HG02759 (cell line): ENCODE data around the gene AXIN1.
"Not testable (repeated sequence)": the region's sequence is repeated elsewhere in the genome, so short reads cannot be mapped to it uniquely, and the experiment has no call there.

Experiments
- ATAC-seq: cut with Tn5 transposase; IDR thresholded peaks from one replicate; pipeline ENCODE4 v1.9.1; 2021; ENCODE audit warnings: mild to moderate bottlenecking, moderate library complexity; ENCODE audit not compliant: unreplicated experiment

Gene AXIN1

DNA sequence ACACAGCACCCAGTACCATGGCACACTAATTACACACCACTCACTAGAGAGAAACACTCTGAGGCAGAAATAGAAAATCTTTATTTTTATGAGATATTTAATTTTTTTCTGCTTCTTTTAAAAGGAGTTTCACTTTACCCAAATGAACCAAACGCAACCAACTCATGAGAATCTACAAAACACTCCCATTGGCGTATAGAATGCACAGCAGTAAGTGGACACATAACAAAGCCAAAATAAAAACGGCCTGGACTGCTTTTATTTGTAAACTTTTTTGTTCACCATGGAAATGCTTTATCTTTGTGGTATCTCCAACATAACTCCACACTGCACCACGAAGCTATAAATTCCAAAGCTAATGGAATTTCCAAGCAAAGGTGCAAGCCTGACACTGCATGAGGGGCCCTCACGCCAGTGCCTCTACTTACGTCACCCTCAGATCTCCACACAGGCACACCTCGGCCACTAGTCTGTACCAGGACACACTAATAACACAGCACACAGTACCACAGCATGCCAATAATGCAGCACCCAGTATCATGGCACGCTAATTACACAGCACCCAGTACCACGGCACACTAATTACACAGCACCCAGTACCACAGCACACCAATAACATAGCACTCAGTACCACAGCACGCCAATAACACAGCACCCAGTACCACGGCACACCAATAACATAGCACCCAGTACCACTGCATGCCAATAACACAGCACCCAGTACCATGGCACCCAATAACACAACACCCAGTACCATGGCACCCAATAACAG is 17.5 kb downstream of the AXIN1 start:
- not testable (repeated sequence) for ATAC-seq

DNA sequence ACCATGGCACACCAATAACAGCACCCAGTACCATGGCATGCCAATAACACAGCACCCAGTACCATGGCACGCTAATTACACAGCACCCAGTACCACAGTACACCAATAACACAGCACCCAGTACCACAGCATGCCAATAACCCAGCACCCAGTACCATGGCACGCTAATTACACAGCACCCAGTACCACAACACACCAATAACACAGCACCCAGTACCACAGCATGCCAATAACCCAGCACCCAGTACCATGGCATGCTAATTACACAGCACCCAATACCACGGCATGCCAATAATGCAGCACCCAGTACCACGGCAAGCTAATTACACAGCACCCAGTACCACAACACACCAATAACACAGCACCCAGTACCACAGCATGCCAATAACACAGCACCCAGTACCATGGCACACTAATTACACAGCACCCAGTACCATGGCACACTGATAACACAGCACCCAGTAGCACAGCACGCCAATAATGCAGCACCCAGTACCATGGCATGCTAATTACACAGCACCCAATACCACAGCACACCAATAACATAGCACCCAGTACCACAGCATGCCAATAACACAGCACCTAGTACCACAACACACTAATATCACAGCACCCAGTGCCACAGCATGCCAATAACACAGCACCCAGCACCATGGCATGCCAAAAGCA is 18.2 kb downstream of the AXIN1 start:
- not testable (repeated sequence) for ATAC-seq

DNA sequence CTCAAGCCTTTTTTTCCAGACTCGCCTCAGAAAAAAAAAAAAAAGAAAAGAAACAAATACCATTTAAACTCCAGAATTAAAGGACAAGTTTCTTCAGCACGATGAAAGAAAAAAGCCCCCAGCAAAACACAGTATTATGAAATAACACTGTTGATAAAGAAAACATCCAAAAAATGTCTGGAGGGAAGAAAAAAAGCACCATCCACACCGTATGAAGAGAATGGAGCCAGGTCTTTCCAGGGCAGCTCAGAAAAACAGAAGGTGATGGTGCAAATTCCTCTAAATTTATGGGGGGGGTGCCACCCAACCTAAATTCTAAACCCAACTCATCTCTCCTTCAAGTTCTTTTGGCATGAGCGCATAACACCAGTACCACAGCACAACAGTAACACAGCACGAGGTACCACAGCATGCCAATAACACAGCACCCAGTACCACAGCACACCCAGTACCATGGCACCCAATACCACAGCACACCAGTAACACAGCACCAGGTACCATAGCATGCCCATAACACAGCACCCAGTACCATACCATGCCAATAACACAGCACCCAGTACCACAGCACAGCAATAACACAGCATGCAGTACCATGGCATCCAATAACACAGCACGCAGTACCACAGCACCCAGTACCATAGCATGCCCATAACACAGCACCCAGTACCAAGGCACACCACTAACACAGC is 19.0 kb downstream of the AXIN1 start:
- ATAC-seq = no peak

GRCh38 chr16:331181-331814 is 21.2 kb downstream of the AXIN1 start:
- not testable (repeated sequence) for ATAC-seq

DNA sequence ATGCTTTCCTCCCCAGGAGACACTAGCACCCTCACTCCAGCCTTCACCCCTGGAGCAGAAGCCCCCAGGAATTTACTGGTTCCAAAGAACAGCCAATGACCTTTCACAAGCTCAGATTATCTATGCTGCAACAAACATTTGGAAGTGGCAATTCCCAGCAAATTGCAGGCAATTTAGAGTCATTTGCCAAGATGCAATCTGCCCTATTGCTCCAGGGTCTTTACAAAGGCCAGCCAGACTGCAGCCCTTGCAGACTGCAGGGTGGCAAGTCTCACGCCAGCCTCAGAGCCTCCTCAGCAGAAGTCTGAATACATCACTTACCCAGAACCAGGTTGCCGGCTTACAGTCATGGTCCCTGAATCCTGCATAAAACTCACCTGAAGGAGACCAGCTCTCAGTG is 21.8 kb downstream of the AXIN1 start:
- ATAC-seq = no peak

- no peak for ATAC-seq
Observed at GRCh38 chr16:325375-326145, 27.0 kb downstream of the AXIN1 start.

- ATAC-seq = peak; percentile 56
Observed at GRCh38 chr16:324451-325334, 27.8 kb downstream of the AXIN1 start.

GRCh38 chr16:324201-324450 is 28.4 kb downstream of the AXIN1 start:
- ATAC-seq = no peak

GRCh38 chr16:322476-323143 is 29.9 kb downstream of the AXIN1 start:
- no peak for ATAC-seq

GRCh38 chr16:321532-321931 is 31.0 kb downstream of the AXIN1 start:
- no peak for ATAC-seq

DNA sequence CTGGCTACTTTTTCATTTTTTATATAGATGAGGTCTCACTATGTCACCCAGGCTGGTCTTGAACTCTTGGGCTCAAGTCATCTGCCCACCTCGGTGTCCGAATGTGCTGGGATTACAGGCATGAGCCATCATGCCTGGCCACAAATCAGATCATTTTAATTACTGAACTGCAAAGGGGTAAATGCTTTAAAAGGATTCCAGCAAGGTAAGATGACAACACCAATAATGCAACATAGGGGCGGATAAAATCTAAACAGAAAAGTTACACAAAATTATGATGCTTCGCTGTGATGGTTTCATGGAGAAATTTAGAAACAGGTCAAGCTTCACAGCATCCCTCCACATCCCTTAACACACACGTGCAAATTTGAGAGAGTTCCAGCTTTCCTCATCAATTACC is 32.3 kb downstream of the AXIN1 start:
- no peak for ATAC-seq

DNA sequence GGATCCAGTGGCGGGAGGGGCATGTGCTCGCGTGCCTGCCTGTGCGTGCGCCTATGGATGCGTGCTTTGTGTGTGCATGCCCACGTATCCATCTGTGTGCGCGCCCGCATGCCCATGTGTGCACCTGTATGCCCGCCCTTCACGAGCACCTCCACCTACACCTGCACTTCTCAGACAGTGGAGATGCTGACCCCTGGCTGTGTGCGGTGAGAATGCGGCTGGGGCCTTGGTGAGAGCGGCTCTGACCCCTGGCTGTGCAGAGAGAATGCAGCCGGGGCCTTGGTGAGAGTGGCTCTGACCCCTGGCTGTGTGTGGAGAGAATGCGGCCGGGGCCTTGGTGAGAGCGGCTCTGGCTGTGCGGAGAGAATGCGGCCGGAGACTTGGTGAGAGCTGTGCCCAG is 33.9 kb downstream of the AXIN1 start:
- ATAC-seq = no peak

- ATAC-seq = no peak
Observed at GRCh38 chr16:317583-317982, 34.9 kb downstream of the AXIN1 start.

- no peak for ATAC-seq
Observed at GRCh38 chr16:316741-317464, 35.6 kb downstream of the AXIN1 start.

GRCh38 chr16:314795-315299 is 37.7 kb downstream of the AXIN1 start:
- ATAC-seq = no peak

GRCh38 chr16:314351-314750 is 38.2 kb downstream of the AXIN1 start:
- no peak for ATAC-seq

DNA sequence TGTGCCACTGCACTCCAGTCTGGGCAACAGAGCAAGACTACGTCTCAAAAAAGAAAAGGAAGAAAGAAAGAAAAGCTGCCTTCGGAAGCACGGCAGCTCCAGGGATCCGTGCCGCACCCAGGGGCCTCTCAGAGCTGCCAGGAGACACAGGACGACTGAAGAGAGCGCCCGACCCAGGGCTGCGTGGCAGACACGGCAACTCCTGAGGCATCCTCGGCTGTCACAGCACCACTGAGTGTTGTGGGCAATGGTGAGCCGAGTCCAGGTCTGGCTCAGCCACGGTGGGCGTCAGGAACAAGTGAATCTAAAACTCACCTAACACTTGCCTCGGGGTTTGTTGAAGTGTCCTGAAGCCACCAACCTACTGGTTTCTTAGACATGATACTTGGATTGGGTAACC is 40.8 kb downstream of the AXIN1 start:
- ATAC-seq = no peak

- no peak for ATAC-seq
Observed at GRCh38 chr16:309476-309875, 43.0 kb downstream of the AXIN1 start.
